Loucy (cell line): ENCODE results near the gene SH3PXD2A.

ENCODE experiments used
- H2AFZ ChIP-seq: fragments of 200-600 bp; sonication (generic); 2 replicates; pipeline ENCODE4 v1.6.0; 2016; ENCODE audit warnings: antibody characterized with exemption, mild to moderate bottlenecking, low read length, moderate library complexity
- H3F3A ChIP-seq: fragments of 200-600 bp; 2 replicates; pipeline ENCODE4 v1.6.0; 2016; ENCODE audit warnings: antibody characterized with exemption, low read depth, mild to moderate bottlenecking
- H3K27me3 ChIP-seq: fragments of 200-600 bp; sonication (generic); 2 replicates; pipeline ENCODE4 v1.6.1; 2014; ENCODE audit warnings: low read length, mild to moderate bottlenecking; ENCODE audit not compliant: insufficient read depth, poor library complexity, severe bottlenecking
- H3K36me3 ChIP-seq: fragments of 200-600 bp; sonication (generic); 2 replicates; pipeline ENCODE4 v1.6.1; 2016; ENCODE audit warnings: low read length; ENCODE audit not compliant: insufficient read depth
- H3K4me1 ChIP-seq: fragments of 200-600 bp; sonication (generic); 2 replicates; pipeline ENCODE4 v1.5.1; 2014; ENCODE audit warnings: low read length, mild to moderate bottlenecking; ENCODE audit not compliant: insufficient read depth, poor library complexity, severe bottlenecking
- H3K4me2 ChIP-seq: fragments of 200-600 bp; sonication (generic); 2 replicates; pipeline ENCODE4 v1.6.0; 2014; ENCODE audit warnings: antibody characterized with exemption, low read length, low read depth, mild to moderate bottlenecking; ENCODE audit not compliant: poor library complexity, severe bottlenecking
- H3K4me3 ChIP-seq: fragments of 200-600 bp; sonication (generic); 2 replicates; pipeline ENCODE4 v1.5.1; 2014; ENCODE audit warnings: low read length, mild to moderate bottlenecking, mixed read lengths; ENCODE audit not compliant: poor library complexity, severe bottlenecking
- H3K79me2 ChIP-seq: fragments of 200-600 bp; sonication (generic); 2 replicates; pipeline ENCODE4 v1.6.1; 2014; ENCODE audit warnings: low read length; ENCODE audit not compliant: insufficient read depth
- H3K9ac ChIP-seq: fragments of 200-600 bp; sonication (generic); 2 replicates; pipeline ENCODE4 v1.6.0; 2014; ENCODE audit warnings: mild to moderate bottlenecking, low read depth, low read length, moderate library complexity; ENCODE audit not compliant: poor library complexity, severe bottlenecking
- H3K9me2 ChIP-seq: fragments of 200-600 bp; sonication (generic); replicated peaks from 2 replicates; pipeline ENCODE4 v1.6.1; 2016; ENCODE audit warnings: low read depth, low read length, mixed read lengths
- H3K9me3 ChIP-seq: fragments of 200-600 bp; sonication (generic); 2 replicates; pipeline ENCODE4 v1.6.1; 2014; ENCODE audit warnings: mild to moderate bottlenecking, antibody characterized with exemption, low read length, low read depth; ENCODE audit not compliant: insufficient read depth
- H4K20me1 ChIP-seq: fragments of 200-600 bp; sonication (generic); 2 replicates; pipeline ENCODE4 v1.6.0; 2014; ENCODE audit warnings: antibody characterized with exemption, low read length, mild to moderate bottlenecking; ENCODE audit not compliant: insufficient read depth, poor library complexity, severe bottlenecking
- CTCF ChIP-seq: fragments of 200-600 bp; sonication (generic); conservative IDR thresholded peaks from 2 replicates; pipeline ENCODE4 v1.5.1; 2014; ENCODE audit warnings: mild to moderate bottlenecking, antibody characterized with exemption, low read length
- EZH2phosphoT487 ChIP-seq: fragments of 200-600 bp; IDR thresholded peaks from 2 replicates; pipeline ENCODE4 v1.6.1; 2018; ENCODE audit warnings: antibody characterized with exemption, mild to moderate bottlenecking, moderate library complexity, borderline replicate concordance

Gene SH3PXD2A

DNA sequence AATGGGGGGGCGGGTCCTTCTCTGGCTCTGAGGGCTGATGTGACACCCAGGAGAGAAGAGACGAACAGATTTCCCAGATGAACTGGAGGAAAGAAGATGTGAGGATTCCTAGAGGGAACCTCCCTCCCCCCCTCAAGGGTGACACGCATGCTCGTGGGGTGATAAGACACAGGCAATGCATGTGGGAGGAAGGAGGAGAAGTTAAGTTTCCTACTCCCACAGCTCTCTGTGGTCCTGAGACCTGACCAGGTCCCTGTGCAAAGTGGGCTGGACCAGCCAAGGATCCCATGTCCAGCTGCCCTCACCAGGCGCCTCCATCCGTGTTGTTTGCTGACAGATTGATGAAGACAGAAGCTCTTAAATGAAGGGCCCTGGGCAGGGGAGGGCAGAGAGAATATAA, 112.6 kb downstream of the SH3PXD2A start:
- Histone ChIP-seq H3K9me3 (no peaks in the 10 kb centered on the region), H3K4me2 (no peak overlapping the region), H4K20me1 (no peaks in the 10 kb centered on the region), H3K9ac (no peak overlapping the region), H3K4me1 (peaks cover 7% of the 10 kb centered on the region), H3K79me2 (no peaks in the 10 kb centered on the region), H3F3A (no peaks in the 10 kb centered on the region), H3K36me3 (peaks cover 5% of the 10 kb centered on the region; the same call in 1 of the 2 replicates), H3K27me3 (no peaks in the 10 kb centered on the region), H3K4me3 (no peak overlapping the region), H2AFZ (no peak overlapping the region), H3K9me2 (no peaks in the 10 kb centered on the region)
- TF ChIP-seq CTCF (no peak), EZH2phosphoT487 (no peak)

DNA sequence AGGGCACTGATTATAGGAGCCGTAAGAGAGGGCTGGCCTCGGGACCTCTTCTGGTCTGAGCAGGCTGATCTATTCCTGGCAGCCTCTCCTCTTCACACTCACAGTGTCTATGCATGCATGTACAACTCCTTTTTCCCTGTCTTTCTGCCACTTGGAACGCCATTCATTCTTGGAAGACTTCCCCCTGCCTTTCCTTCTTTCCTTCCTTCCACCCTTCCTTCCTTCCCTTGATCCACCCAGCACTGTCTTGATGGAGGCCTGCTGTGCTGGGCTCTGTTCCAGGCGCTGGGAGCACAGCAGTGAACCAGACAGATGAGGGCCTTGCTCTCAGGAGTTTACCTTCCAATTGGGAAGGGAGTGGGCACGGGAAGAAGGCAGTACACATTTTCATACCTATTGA, 114.8 kb downstream of the SH3PXD2A start:
- Histone ChIP-seq H3K9me2 (no peaks in the 10 kb centered on the region), H3K4me3 (no peak overlapping the region), H3K79me2 (no peaks in the 10 kb centered on the region), H3K4me2 (no peak overlapping the region), H3F3A (no peaks in the 10 kb centered on the region), H4K20me1 (no peaks in the 10 kb centered on the region), H3K36me3 (peaks cover 9% of the 10 kb centered on the region; the same call in 1 of the 2 replicates), H3K9ac (no peak overlapping the region), H3K9me3 (no peaks in the 10 kb centered on the region), H2AFZ (no peak overlapping the region), H3K4me1 (peaks cover 4% of the 10 kb centered on the region), H3K27me3 (no peaks in the 10 kb centered on the region)
- TF ChIP-seq EZH2phosphoT487 (no peak), CTCF (no peak)

DNA sequence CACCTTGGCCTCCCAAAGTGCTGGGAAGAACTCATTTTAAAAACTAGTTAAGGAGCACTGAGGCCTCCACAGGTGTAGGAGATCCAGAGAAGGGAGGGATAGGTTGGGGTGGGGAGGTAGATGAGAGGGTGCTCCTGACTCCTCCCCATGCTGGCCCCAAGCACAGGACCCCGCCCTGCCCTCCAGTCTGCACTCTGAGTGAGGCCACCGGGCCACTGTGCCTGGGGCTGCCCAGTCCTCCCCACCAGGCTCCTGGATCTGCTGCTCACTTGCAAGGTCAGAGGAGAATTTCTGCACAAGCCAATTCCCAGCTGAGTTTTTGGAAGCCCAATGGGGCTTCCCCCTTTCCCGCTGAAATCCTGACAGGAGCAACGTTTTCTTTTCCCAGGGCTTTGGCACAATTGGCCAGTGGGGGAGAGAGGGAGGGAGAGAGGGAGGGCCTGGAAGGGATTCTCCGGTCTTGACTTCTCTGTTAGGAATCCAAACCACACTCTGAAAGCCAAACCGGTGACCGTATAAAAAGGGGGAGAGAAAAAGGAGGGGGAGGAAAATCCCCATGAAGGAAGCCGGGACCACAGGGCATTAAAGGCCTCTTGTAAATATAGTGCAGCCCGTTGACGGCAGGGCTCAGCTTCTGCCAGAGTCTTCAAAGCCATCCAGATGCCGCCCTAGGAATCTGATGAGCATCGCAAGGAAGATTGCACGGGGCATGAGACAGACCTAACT, 116.2 kb downstream of the SH3PXD2A start:
- Histone ChIP-seq H2AFZ (no peak overlapping the region), H3K4me2 (no peak overlapping the region), H3K9ac (no peak overlapping the region)

More for the DNA sequence above, 116.2 kb downstream of the SH3PXD2A start:
- no peaks in the 10 kb centered on the region for H3K9me3 ChIP-seq
- no peaks in the 10 kb centered on the region for H4K20me1 ChIP-seq
- no peaks in the 10 kb centered on the region for H3K4me1 ChIP-seq
- no peaks in the 10 kb centered on the region for H3K27me3 ChIP-seq
- no peaks in the 10 kb centered on the region for H3K9me2 ChIP-seq
- H3K79me2 ChIP-seq = no peaks in the 10 kb centered on the region
- H3K4me3 ChIP-seq = no peak overlapping the region
- no peaks in the 10 kb centered on the region for H3F3A ChIP-seq
- H3K36me3 ChIP-seq = peaks cover 13% of the 10 kb centered on the region; the same call in 1 of the 2 replicates
- TF ChIP-seq CTCF (no peak), EZH2phosphoT487 (no peak)
